Measurements from ENCODE around the gene NEDD4L.

GRCh38 chr18:58023108-58023507 is 20.9 kb upstream of the NEDD4L start:
- no peak for TF ChIP-seq CTCF (IDR thresholded peaks at IDR 0.05)
- no peak for TF ChIP-seq POLR2A (IDR thresholded peaks at IDR 0.05)

Measured in adrenal gland (tissue), 5 donors.